NCI-H146 treated with DMSO at 0.1 percent for 48 hours (cell line): Measurements from ENCODE around the gene RSF1.

ENCODE experiments used
- DNase-seq: peaks from one replicate; lab custom pipeline; 2025; ENCODE audit not compliant: unreplicated experiment; lab: John Stamatoyannopoulos, UW

The RSF1 gene

GRCh38 chr11:77630157-77630710 lies 190.3 kb downstream of the RSF1 start:
- no peak for DNase-seq

DNA sequence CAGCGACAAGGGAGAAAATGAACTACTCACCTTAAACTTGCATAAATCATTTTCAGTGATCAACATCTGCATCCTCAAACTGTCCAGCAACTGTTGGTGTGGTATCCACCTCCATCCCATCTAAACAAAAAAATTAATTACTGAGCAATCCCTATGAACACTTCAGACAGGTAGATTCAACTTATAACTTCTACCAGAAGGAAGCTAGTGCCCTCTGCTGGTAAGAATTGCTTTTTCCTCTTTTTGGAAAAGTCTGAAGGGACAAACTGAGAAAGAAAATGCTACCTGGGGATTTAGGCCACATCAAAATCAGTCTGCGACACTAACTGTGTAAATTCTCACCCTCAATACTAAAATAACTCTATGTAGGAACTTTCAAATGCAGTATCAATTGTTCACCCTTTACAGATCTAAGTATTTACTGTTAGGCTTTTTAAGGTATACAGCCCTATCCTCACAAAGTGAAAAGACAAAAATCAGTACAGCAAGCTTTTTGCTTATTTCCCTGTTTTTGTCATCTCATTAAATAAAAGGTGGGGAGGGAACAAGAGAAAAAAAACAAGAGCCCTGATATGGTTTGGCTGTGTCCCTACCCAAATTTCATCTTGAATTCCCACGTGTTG lies 200.8 kb downstream of the RSF1 start:
- DNase-seq, result peak; percentile 22

DNA sequence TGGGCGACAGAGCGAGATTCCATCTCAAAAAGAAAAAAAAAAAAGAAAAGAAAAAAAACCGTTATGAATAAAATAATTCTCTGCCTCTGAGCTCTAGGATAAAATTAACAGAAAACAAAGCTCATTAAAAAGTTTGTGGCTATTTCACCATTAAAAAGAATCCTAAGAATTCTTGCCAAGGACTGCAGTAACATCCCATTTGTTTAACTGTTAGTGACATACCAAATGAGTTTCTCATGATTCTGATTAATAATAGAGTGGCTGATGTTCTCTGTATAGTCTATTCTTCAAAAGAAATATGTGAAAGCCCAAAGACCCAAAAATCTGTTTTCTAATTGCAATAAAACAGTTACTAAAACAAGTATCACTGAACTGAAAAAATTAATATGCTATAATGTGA lies 202.6 kb downstream of the RSF1 start:
- no peak for DNase-seq

- DNase-seq, result no peak
Measured at GRCh38 chr11:77611921-77612320, 208.6 kb downstream of the RSF1 start.
